ENCODE measurements around the gene SRP68. TPM values are rescaled to one million over a fixed set of nuclear protein-coding genes. Genes with fewer than 3 reads are reported as not detected.

The SRP68 gene
- total RNA-seq, 2 donors from 2014 or later: 73.9 to 78.0 TPM

- Mint-ChIP-seq H3K27me3 (ENCODE audit: insufficient read depth) (no peaks in the 10 kb centered on the region), H3K4me1 (peaks cover under 1% of the 10 kb centered on the region), H3K9me3 (no peaks in the 10 kb centered on the region), H3K36me3 (ENCODE audit: low read depth) (peaks cover 7% of the 10 kb centered on the region), H3K4me3 (no peak overlapping the region), H3K27ac (no peak overlapping the region)
- Histone ChIP-seq H3K4me1 (ENCODE audit: control insufficient read depth, insufficient read depth, low read length) (no peaks in the 10 kb centered on the region), H3K36me3 (ENCODE audit: control insufficient read depth, insufficient read depth, low read length) (peaks cover 8% of the 10 kb centered on the region), H3K4me3 (ENCODE audit: low read length) (no peak overlapping the region), H3K9ac (ENCODE audit: extremely low read depth, low read length, poor library complexity, severe bottlenecking) (no peak overlapping the region), H3K9me3 (ENCODE audit: control insufficient read depth, low read length) (no peaks in the 10 kb centered on the region), H3K27ac (ENCODE audit: low read depth, low read length) (no peak overlapping the region), H3K27me3 (ENCODE audit: control insufficient read depth, insufficient read depth, low read length, poor library complexity, severe bottlenecking) (no peaks in the 10 kb centered on the region)
- TF ChIP-seq, protein P1, sequence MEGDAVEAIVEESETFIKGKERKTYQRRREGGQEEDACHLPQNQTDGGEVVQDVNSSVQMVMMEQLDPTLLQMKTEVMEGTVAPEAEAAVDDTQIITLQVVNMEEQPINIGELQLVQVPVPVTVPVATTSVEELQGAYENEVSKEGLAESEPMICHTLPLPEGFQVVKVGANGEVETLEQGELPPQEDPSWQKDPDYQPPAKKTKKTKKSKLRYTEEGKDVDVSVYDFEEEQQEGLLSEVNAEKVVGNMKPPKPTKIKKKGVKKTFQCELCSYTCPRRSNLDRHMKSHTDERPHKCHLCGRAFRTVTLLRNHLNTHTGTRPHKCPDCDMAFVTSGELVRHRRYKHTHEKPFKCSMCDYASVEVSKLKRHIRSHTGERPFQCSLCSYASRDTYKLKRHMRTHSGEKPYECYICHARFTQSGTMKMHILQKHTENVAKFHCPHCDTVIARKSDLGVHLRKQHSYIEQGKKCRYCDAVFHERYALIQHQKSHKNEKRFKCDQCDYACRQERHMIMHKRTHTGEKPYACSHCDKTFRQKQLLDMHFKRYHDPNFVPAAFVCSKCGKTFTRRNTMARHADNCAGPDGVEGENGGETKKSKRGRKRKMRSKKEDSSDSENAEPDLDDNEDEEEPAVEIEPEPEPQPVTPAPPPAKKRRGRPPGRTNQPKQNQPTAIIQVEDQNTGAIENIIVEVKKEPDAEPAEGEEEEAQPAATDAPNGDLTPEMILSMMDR (conservative IDR thresholded peaks at IDR 0.05): no peak
- DNase-seq: no peak
- 94% methylated on average over 52 to 56 of the region's 56 CpGs for WGBS, 2 experiments (ENCODE audit: insufficient coverage in 1 of 2, insufficient read length in 1 of 2)
Observed at GRCh38 chr17:76008630-76009425, 63.5 kb downstream of the SRP68 start.

DNA sequence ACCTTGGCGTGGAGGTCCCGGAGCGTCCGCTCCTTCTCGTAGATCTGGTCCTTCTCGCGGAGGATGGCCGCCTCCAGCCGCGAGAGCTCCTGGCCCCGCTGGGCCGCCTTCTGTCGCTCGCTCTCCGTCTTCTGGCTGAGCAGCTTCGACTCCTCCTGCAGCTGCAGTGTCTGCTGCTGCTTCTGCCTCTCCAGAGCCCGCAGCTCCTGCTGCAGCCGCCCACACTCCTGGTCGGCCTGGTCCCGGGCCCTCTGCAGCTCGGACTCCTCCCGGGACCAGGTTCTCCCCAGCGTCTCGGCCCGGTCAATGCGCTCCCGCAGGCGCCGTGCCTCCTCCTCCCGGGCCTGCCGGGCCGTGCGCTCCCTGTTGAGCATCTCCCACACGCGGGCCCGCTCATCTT is 64.1 kb downstream of the SRP68 start:
- 93 to 96% methylated on average over 25 to 36 of the region's 36 CpGs for WGBS, 2 experiments (ENCODE audit: insufficient coverage in 1 of 2, insufficient read length in 1 of 2)
- no peaks in the 10 kb centered on the region for H3K9me3 Mint-ChIP-seq

GRCh38 chr17:76007850-76008165 is 64.5 kb downstream of the SRP68 start:
- Mint-ChIP-seq H3K36me3 (ENCODE audit: low read depth) (peaks cover 11% of the 10 kb centered on the region), H3K27ac (no peak overlapping the region), H3K4me3 (no peak overlapping the region), H3K27me3 (ENCODE audit: insufficient read depth) (no peaks in the 10 kb centered on the region), H3K4me1 (no peaks in the 10 kb centered on the region), H3K9me3 (no peaks in the 10 kb centered on the region)
- peaks cover 11% of the 10 kb centered on the region for H3K36me3 ChIP-seq (ENCODE audit: control insufficient read depth, insufficient read depth, low read length)
- H3K27me3 ChIP-seq (ENCODE audit: control insufficient read depth, insufficient read depth, low read length, poor library complexity, severe bottlenecking): no peaks in the 10 kb centered on the region
- H3K9ac ChIP-seq (ENCODE audit: extremely low read depth, low read length, poor library complexity, severe bottlenecking): no peak overlapping the region
- no peak overlapping the region for H3K4me3 ChIP-seq (ENCODE audit: low read length)
- DNase-seq: no peak
- no peak overlapping the region for H3K27ac ChIP-seq (ENCODE audit: low read depth, low read length)
- H3K9me3 ChIP-seq (ENCODE audit: control insufficient read depth, low read length): no peaks in the 10 kb centered on the region
- WGBS, 2 experiments (ENCODE audit: insufficient coverage in 1 of 2, insufficient read length in 1 of 2): 91 to 95% methylated on average over 15 to 16 of the region's 16 CpGs
- TF ChIP-seq, protein P1 (conservative IDR thresholded peaks at IDR 0.05): no peak
- H3K4me1 ChIP-seq (ENCODE audit: control insufficient read depth, insufficient read depth, low read length): no peaks in the 10 kb centered on the region

More for the DNA sequence above, 64.1 kb downstream of the SRP68 start:
- Histone ChIP-seq H3K4me1 (ENCODE audit: control insufficient read depth, insufficient read depth, low read length) (no peaks in the 10 kb centered on the region), H3K9me3 (ENCODE audit: control insufficient read depth, low read length) (no peaks in the 10 kb centered on the region), H3K27ac (ENCODE audit: low read depth, low read length) (no peak overlapping the region), H3K4me3 (ENCODE audit: low read length) (no peak overlapping the region), H3K9ac (ENCODE audit: extremely low read depth, low read length, poor library complexity, severe bottlenecking) (no peak overlapping the region), H3K36me3 (ENCODE audit: control insufficient read depth, insufficient read depth, low read length) (peaks cover 10% of the 10 kb centered on the region), H3K27me3 (ENCODE audit: control insufficient read depth, insufficient read depth, low read length, poor library complexity, severe bottlenecking) (no peaks in the 10 kb centered on the region)
- Mint-ChIP-seq H3K27ac (no peak overlapping the region), H3K4me1 (no peaks in the 10 kb centered on the region), H3K4me3 (no peak overlapping the region), H3K36me3 (ENCODE audit: low read depth) (peaks cover 8% of the 10 kb centered on the region), H3K27me3 (ENCODE audit: insufficient read depth) (no peaks in the 10 kb centered on the region)
- no peak for DNase-seq
- TF ChIP-seq, protein P1 (conservative IDR thresholded peaks at IDR 0.05): no peak

Measured in endodermal cell (in vitro differentiated cells).